Measurements from ENCODE around the gene AK9. TPM values are rescaled to one million over a fixed set of nuclear protein-coding genes. Genes with fewer than 3 reads are reported as not detected.
"Not testable (repeated sequence)": the region's sequence is repeated elsewhere in the genome, so short reads cannot be mapped to it uniquely, and the experiment has no call there.

Gene AK9
- 3.0 TPM for total RNA-seq

GRCh38 chr6:109690737-109691621 is at the start of gene AK9, which contains the start of gene FIG4:
TSS of gene AK9 (minus strand) at chr6:109691202. CDS start at chr6:109675745, 15,457 bp downstream.
TSS of gene FIG4 (plus strand) at chr6:109691296. CDS start at chr6:109691436, 140 bp downstream.
- peak; percentile 67 to 91 (median 89) for DNase-seq (ENCODE audit: low read depth in 2 of 3, low spot score in 2 of 3)

GRCh38 chr6:109740787-109741186 is 49.8 kb upstream of the AK9 start:
- no peak for DNase-seq (ENCODE audit: low read depth in 2 of 3, low spot score in 2 of 3)

DNA sequence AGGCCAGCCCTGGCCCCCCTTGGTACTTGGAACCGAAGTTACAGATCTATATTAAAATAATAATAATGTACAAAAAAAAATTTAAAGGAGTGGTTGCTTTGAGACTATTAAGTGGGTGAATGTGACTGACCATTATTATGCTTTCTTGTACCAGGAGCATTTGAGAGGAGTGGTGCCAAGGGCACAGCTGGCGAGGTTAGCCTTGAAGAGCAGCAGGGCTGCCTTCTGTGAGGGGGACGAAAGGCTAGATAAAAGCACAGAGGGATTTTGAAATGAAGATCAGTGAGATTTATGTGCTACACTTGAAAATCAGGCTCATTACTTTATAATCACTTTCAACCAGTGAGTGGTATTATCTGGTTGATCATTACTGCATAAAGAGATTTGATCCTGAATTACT is 48.7 kb upstream of the AK9 start:
- no peak for DNase-seq (ENCODE audit: low read depth in 2 of 3, low spot score in 2 of 3)

DNA sequence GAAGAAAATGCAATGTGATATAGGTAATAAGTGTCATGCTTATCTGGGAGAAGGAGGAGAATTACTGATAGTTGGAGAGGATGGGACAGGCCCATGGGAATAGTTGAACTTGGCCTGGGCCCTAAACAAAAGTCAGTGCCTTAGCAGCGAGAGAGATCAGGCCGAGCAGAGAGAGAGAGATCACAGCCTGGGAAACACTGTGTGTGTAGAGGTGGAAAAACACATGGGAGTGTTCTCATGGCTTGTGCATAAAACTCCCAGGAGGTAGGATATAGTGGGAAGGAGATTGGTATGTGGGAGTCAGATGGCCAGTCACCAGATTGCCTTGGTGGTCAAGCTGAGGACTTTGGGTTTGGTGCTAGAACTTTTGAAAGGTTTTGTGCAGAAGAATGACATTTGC is 47.7 kb upstream of the AK9 start:
- no peak for DNase-seq (ENCODE audit: low read depth in 2 of 3, low spot score in 2 of 3)

DNA sequence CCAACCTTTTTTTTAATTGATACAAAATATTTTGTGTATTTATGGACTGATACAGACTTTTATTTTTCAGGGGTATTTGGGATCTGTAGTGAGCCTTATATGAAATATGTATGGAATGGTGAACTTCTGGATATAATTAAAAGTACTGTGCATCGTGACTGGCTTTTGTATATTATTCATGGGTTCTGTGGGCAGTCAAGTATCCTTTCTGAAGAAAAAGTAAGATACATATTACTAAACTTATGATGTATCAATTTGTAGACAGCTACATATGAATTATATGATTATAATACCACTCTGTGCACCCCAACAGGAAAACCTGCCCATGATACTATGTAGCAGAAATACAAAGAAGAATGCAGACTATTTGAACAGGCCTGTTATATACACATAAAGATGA is 47.3 kb upstream of the AK9 start:
- DNase-seq (ENCODE audit: low read depth in 2 of 3, low spot score in 2 of 3), result no peak

GRCh38 chr6:109736273-109737025 is 45.4 kb upstream of the AK9 start:
- DNase-seq (ENCODE audit: low read depth in 2 of 3, low spot score in 2 of 3), result no peak

GRCh38 chr6:109725250-109725649 is 34.2 kb upstream of the AK9 start:
- DNase-seq (ENCODE audit: low read depth in 2 of 3, low spot score in 2 of 3), result not testable (repeated sequence)

- no peak for DNase-seq (ENCODE audit: low read depth in 2 of 3, low spot score in 2 of 3)
Observed at GRCh38 chr6:109722564-109723254, 31.7 kb upstream of the AK9 start.

- no peak for DNase-seq (ENCODE audit: low read depth in 2 of 3, low spot score in 2 of 3)
Observed at GRCh38 chr6:109722011-109722410, 31.0 kb upstream of the AK9 start.

- DNase-seq (ENCODE audit: low read depth in 2 of 3, low spot score in 2 of 3), result no peak
Observed at GRCh38 chr6:109720311-109720710, 29.3 kb upstream of the AK9 start.

- DNase-seq (ENCODE audit: low read depth in 2 of 3, low spot score in 2 of 3), result no peak
Observed at GRCh38 chr6:109718991-109719390, 28.0 kb upstream of the AK9 start.

GRCh38 chr6:109717971-109718370 is 27.0 kb upstream of the AK9 start:
- DNase-seq (ENCODE audit: low read depth in 2 of 3, low spot score in 2 of 3), result no peak

GRCh38 chr6:109715616-109716015 is 24.6 kb upstream of the AK9 start:
- DNase-seq (ENCODE audit: low read depth in 2 of 3, low spot score in 2 of 3), result no peak

DNA sequence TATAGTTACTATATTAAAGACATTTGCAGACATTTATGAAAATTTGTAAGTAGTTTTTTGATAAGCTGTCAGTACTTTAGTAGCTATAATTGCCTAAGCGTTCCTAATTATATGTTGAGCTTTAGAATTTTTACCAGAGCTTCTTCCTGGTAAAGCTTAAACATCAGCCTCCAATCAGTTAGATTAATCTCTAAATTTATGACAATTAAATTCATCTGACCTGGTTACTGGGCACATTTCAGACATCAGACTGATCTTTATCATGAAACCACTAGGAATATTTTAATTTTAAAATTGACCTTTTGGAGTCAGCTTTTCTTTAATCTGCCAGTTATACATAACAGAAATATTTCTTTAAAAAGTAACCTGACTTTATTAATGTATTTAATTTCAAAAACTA is 23.6 kb upstream of the AK9 start:
- DNase-seq (ENCODE audit: low read depth in 2 of 3, low spot score in 2 of 3), result no peak

GRCh38 chr6:109714166-109714565 is 23.2 kb upstream of the AK9 start:
- DNase-seq (ENCODE audit: low read depth in 2 of 3, low spot score in 2 of 3), result no peak

- DNase-seq (ENCODE audit: low read depth in 2 of 3, low spot score in 2 of 3), result no peak
Observed at GRCh38 chr6:109713097-109713496, 22.1 kb upstream of the AK9 start.

GRCh38 chr6:109708099-109708498 is 17.1 kb upstream of the AK9 start:
- not testable (repeated sequence) for DNase-seq (ENCODE audit: low read depth in 2 of 3, low spot score in 2 of 3)

DNA sequence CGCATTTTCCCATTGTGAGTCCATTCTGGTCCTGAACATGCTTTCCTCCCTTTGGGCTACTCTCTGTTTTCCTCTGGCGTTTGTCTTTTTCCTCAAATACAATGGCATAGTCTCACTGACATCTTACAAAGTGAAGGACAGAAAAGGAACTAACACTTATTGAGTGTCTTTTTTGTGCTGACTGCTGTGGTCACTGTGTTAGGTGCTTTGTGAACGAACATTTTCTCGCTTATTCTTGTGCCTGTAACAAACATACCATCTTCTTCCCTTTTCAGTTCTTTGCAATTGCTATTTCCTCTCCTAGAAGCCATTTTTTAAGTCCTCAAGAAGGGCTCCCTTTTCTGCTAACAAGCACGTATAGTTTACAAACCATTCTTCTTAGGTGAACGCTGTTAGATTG is 15.5 kb upstream of the AK9 start:
- DNase-seq (ENCODE audit: low read depth in 2 of 3, low spot score in 2 of 3), result no peak

- peak; percentile 41 to 93 (median 86) for DNase-seq (ENCODE audit: low read depth in 2 of 3, low spot score in 2 of 3)
Observed at GRCh38 chr6:109705258-109705657, 14.3 kb upstream of the AK9 start.

DNA sequence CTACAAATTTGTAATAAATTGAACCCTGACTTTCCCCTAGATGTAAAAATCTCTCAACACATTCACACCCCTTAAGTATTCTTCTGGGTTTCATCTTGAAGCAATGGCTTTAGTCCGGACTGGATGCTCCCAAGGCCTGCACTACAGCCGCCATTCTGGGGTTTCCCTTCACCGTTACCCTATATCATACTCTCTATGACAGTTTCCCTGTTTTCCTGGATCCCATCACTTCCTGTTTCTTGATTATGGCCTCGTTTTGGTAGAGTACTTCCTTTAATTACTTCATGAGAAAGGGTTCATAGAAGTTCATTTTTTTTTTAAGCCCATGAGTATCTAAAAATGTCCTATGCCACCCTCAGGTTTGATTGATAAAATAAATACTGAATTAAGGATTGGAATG is 11.8 kb upstream of the AK9 start:
- peak in 1 of 3 donors; percentile 32 for DNase-seq (ENCODE audit: low read depth in 2 of 3, low spot score in 2 of 3)

- DNase-seq (ENCODE audit: low read depth in 2 of 3, low spot score in 2 of 3), result no peak
Observed at GRCh38 chr6:109701774-109702173, 10.8 kb upstream of the AK9 start.
